NCI-H82 (cell line): ENCODE data around the gene UBE2D3.
A peak's percentile ranks its signal among the peaks of the same experiment; 100 is the strongest.
"Not testable (repeated sequence)": the region's sequence is repeated elsewhere in the genome, so short reads cannot be mapped to it uniquely, and the experiment has no call there.

Experiments used
- DNase-seq: peaks from one replicate; lab custom pipeline; 2025; lab: John Stamatoyannopoulos, UW

The UBE2D3 gene

DNA sequence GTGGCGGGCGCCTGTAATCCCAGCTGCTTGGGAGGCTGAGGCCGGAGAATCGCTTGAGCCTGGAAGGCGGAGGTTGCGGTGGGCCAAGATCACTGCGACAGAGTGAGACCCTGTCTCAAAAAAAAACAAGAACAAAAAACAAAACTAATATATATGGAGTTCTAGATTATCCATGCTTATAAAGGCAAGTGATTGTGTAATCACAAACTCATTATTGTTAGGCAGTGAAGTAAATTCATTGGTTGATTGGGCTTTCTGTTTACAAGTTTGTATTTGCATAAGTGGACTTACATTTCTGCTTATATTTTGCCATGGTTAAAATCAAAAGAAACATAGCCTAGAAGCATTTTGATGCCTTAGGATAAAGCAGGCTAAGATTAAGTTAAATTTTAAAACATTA is 2.5 kb upstream of the UBE2D3 start:
- DNase-seq: no peak

DNA sequence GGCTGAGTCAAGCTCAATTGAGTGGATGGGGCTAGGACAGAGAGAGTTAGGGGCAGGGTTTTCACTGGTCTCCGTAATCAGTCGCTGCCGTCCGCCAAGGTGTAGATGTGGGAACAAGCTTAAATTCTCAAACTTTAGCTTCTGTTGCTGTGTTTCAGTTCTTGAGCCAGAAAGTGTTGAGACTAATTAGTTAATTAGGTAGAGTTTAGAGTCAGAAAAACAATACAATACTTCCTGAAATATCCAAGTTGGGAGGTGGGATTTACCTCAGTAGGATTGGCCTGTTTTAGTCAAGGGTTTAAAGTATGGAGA is 1.1 kb upstream of the UBE2D3 start:
- DNase-seq: no peak

DNA sequence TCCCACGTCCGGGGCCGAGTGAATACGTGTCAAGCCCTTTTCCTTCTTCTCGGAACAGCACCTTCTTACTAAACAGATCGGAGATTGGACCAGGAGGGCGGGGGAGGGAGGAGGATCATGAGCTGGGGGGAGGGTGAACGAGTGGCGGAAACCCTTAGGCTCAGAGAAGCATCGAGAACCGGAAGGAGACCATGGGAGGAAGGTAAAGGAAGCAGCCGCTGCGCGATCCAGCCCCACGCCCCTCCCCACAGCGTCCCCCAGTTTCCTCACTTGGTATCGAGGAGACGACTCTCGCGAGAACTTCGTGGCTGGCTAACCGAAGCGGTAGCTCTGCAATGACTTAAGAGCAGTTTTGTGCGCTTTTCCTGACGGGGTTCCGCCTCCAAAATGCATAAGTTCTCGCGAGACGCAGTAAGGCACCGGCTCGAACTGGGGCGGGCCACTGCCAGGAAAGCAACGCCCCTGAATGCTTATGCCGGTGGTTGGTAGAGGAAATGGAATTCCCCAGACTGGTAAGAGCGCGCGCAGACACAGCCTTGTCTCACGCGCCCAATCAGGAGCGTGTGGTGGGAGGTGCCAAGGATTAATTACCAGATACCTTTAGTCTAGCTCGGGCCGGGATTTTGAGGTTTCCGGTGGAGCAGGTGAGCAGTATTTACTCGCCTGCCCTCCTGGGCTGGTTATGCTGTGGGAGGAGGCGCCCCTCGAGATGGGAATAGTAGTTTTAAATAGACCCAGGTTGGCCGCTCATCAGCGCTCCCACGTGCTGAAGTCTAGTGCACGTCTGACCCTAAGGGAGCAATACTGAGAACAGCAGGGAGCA is 534 bp upstream of the UBE2D3 start:
- peak; percentile 99 for DNase-seq

DNA sequence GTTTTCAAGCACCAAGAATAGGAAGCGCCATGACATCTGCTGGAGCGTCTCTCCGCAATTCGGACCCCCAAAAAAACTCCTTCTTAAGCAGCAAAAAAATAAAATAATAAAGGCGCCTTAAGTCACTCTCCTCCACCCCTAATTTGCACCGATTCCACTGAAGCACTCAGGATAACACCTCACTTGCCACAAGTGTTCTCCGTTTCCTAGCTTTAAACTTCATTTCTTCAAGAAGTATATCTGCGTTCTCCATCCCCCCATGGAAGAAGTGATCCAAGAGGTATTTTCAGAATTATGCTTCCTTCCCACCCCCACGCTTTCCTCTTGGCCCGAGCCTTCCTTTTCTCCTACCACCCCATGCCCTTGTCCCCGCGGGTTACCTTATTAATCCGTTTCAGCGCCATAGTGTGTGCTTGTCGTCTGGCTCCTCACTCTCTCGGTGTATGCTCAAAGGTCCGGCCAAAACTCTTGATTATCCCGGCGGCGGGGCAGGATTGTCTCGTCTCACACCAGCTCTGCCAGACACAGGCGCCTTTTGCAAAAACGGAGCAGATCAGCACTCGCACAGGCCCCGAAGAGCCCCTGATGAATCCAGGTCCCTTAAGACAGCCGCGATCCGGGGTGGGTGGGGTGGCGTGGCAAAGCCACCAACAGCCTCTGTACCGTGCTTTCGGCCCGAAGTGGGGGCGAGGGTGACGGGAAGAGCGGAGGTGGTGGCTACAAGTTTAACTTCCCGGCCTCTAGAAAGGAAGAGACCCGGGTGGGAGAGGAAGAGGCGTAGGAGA is 1.1 kb downstream of the UBE2D3 start:
- DNase-seq: peak; percentile 41

DNA sequence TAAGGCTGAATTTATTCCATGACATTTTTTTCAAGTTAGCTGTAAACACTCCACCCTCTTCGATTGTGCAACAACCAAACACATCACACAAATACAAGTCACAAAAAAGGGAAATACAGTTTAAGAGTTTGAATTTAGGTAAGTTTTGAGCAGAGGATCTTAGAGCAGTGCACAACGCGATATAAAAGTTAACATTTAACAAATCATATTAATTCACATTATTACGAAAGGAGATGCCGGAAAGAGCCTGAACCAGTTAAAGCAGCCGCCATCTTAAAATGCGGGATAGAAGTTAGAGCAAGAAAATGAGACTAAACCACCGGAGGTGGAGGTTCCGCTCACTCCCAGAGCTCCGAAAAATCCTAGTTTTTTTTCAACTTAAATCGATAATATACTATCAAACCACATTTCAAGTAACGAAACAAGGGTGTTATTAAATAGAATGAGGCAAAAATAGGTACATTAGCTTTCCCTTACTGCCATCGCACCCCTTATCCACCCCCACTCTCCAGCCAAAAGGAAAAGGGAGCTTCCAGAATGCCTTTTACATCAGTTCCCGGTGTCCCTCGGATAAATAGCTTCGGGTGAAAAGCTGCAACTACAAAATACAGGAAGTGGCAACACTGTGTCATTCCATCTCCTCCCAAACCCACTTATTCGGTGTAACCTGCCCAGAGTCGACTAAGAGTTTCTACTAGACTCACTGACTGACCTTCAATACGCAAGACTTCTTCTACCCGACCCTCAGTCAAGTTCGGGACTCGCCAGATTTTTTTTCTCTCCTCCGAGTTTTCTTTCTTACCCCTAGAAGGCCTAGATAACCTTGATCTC is 1.9 kb downstream of the UBE2D3 start:
- peak; percentile 35 for DNase-seq

DNA sequence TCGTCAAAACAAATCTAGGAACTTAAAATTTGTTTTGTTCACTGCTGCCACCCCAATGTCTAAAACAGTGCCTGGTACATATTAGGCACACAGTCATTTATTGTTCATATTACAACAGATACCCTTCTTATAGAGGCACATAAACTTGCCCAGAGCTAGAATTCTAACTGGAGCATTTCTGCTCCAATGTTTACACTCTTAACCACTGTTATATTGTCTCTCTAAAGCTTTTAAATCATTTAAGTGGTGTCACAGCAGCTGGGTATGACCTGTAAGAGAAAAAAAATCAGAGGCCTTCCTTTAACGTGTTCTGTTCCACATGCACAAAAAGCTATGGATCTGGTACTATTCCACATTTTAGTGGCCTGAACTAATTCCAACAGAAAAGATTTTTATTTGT is 3.0 kb downstream of the UBE2D3 start:
- no peak for DNase-seq

DNA sequence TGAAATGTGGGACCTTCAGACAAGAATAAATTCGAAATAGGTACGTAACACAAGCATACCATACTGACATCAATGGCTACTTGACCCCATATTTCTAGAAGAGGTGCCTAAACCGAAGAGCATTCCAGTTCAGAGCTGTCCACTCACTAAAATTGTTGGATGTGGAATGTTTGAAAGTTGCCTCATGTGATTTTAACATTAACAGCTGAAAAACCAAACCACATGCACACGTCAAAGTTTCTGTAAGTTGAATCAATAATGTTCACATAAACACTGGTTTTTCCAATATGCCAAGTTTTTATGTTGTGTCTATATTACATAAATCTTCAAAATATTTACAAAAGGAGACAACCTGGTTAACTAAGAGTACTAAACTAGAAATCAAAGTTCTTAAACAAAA is 3.5 kb downstream of the UBE2D3 start:
- no peak for DNase-seq

DNA sequence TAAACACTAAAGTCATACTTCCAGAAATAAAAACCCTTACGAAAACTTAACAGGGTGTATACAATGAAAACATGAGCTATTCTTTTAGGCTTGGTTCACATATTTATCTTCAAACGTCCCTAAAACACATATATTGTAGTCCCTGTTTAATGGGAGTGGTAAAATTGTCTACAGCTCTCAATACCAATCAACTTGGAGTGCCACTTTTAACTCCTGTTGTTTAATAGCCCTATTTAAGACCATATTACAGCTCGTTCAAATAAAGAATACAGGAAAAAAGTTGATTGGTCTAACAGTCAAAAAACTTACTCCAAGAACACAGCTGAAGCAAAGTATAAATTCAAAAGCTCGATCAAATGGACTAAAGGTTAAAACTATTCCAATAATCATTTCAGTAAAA is 3.9 kb downstream of the UBE2D3 start:
- DNase-seq: no peak

DNA sequence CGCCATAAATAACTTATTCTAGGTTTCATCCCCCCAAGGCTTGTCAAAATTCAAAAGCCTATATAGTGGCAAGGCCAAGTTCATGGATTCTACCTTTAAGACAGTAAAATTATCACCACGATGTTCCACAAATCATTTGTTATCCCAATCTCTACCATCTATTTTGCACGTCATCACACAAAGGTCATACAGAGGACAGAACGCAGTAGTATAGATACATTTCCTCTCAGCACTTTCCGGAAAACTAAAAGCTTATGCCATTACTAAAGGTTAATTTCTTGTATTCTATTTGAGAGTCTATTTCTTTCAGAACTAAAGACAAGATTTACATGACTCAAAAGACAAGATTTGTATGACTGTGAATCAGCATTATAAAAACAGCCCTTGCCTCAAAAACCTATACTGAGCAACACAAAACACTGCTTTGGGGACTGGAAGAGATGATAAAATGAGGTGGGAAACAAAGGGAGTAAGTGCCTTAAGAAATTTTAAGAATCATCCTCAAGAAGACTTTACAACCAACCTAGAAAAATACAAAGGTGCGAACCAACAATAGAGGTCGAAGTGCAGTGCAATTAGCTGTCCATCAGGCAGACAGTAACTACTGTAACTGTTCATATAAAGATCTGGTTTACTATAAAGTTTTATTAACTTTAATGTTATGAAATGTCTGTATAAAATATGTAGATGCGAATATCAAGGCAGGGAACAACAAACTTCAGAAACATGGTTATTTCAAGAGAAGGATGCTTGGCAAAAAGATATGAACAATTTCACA is 7.6 kb downstream of the UBE2D3 start:
- no peak for DNase-seq

DNA sequence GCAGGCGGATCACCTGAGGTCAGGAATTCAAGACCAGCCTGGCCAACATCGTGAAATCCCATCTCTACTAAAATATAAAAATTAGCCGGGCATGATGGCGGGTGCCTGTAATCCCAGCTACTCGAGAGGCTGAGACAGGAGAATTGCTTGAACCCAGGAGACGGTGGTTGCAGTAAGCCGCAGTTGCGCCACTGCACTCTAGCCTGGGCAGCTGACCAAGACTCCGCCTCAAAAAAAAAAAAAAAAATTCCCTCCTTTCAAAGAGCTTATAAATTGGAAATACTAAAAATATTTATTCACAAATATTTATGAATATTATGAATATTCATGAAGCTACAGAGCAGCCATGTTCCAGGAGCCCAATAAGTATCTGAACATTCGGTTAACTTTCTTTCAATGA is 8.3 kb downstream of the UBE2D3 start:
- not testable (repeated sequence) for DNase-seq

DNA sequence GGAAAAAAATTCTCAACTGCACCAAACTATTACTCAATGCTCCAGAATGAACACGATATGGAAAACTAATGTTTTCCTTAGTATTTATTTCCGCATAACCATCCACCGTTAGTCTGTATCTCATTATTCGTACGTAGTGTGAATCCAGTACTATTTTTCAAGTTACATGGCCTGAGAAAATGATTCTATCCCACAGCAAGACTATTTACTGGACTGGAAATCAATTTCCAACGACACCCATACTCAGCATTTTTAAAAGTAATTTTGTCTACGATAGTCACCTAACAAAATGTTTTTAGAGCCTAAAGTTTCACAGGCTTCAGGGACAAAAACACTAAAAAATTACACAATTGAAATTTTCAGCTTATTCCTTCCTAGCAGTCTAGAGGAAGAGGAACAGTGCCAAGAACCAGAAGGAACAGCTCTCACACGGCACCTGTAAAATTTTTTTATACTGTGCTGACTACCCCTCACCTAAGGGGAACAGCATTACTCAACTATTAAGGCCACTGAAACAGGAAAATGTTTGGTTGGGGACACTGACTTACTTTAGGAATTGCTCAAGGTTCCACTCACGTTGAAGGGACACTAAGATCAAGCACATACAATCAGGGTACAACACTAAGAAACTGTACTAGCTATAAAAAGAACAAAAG is 9.6 kb downstream of the UBE2D3 start:
- DNase-seq: no peak

DNA sequence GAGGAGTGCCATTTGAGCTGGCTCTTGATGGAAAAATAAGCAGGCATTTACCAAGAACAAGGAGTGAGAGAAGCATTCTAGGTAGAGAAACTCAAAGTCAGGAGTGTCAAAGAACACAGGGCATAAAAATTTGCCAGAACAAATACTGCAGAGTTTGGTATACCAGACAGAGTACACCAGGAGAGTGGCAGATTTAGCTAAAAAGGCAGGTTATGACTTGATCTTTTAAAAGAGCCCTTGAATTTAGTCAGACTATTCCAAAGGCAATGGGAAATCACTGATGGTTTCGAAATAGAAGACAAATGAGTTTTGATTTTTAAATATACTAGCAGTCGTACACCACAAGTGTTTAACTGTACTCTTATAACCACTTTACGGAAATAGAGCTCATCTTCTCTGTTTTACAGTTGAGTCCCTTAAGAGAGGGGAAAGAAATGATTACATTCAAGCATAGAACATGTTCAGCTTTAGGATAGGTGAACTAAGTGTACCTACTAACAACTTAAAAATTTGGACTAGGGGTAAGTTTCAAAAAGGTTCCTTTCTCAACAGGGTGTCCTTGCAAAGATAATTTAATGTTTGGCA is 10.2 kb downstream of the UBE2D3 start:
- DNase-seq: no peak

DNA sequence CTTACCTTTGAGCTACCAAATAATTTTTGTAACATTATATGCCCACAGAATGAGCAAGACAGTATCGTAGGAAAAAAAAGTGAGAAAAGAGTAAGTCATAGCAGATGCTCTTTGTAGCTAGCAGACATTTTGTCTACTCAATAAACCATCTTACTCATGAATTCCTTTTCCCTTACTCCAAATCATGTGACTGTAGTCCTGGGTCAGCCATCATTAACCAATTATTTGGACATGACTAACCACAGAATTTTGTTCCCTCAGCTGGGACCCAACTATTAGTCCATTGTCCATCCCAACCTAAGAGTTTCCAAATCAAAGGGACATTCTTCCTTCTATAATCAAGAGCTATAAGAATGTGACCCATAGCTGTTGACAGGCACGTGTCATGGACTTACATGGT is 11.4 kb downstream of the UBE2D3 start:
- DNase-seq: no peak

DNA sequence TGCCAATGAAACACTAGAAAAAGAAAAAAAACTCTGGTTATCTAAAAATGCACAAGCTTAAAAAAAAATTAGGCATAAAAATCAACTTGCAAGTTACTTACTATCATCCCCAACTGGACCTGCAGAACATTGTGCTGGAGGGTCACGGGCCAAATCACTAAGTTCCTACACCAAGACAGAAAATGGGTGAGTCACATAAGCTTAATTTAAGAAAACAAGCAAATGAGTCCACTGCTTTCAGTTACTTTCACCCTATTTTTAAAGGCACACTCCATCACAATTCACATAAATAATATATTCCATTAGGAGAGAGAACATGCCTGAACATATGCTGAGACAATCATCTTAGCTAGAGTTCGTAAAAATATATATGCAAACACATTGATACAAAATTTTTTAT is 17.7 kb downstream of the UBE2D3 start:
- DNase-seq: no peak

DNA sequence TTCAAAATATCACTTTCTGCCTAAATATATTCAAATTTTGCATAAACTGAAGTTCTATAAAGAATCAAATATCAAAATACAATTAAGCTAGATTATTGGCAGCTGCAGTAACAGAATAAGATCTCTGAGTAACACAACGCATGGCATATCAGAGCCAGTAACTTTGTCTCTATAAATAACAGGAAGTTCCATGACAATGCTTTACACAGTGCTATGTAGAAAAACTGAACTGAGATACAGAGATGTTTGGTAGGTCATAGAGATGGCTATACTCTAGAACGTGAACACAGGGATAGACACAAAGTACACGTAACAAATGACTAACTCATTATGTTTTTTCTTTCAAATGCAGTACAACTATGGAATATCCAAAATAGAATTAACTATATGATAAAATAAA is 18.2 kb downstream of the UBE2D3 start:
- DNase-seq: no peak

DNA sequence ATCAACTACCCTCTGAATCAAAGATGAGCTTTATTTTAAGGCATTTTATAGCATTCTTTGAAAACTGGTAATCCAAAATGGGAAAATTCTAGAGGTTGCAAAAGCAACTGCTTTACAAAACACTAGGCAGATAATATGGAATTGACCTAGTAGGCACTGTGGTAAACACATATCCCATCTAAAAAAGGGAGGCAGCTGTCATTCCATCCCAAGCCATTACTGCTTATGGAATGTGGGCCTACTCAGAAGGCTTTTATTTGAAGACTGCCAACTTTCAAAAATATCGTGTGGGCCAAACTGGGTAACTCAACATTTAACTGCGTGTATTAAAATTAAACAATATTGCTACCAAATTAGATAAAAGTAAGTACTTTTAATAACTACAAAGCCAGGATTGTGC is 19.3 kb downstream of the UBE2D3 start:
- no peak for DNase-seq

DNA sequence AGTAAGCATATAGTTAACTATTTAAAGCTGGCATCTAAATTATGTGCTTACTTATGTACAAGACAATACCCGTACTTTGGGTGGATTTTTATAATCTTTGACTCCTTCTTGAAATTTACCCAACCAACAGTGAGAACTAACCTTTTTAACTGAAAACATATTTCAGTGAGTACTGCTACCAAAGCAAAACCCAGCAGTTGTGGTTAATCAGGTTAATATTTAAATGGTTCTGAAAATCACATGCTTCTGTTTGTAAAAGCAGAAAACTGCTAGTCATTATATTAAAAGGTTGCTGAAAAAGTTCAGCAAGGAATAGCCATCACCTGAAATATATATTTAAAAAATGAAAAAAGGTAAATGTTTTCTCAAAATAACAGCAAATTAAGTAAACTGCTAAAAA is 20.0 kb downstream of the UBE2D3 start:
- no peak for DNase-seq

DNA sequence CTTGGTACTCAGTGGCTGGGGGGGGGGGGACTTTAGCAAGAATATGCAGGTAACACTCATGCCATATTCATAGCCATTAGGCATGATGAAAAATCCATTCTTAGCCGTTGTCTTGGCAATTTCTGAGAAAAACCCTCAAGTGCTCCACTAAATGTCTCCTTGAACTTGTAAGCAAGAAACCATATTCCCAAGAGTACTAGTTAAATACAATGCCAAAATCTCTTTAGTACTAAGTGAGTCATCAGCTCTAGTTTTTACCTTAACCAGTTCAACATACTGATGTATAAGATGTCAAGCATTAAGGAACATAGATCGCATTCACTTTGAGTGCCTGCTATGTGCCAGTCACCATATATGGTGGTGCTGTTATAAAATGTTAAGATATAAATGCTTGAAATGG is 27.5 kb downstream of the UBE2D3 start:
- no peak for DNase-seq

DNA sequence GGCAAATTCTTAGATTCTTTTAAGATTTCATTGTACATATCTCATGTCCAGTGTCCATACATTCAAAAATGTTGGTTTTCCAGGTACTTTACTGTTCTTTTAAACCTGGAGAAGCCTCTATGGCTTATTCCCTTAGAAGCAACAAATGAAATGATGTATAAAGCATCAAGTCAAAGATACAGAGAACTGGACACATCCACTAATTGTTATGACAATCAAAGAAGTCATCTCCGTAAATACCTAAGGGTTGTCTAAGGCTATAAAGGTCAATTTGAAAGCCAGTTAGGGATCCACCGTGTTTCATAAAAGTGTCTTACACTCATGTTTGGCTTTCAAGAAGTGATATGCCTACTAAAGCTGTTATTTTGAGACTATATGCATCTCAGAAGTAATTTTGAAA is 32.4 kb downstream of the UBE2D3 start:
- DNase-seq: no peak

DNA sequence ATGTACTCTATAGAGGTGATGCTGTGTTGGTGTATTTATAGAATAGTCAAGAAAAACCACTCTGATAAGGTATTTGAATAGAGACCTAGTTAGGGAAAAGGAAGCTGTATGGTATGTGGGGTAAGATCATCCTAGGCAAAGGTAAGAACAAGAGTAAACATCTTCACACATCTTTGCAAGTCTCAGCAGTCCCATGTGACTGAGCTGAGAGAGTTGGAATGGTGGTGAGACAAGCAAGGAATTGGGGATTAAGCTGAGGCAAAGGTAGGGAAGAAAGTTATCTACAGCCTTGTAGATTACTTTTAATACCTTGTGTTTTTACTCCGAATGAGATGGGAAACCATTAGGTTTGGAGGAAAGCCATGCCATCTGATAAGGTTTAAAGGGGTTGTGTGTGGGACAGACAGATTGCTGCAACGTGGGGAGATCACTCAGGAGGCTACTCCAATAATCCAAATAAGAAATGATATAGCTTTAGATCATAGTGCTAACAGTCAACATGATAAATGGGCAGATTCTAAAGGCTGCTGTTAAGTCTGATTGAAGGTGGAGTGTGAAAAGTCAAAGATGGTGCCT is 34.9 kb downstream of the UBE2D3 start:
- DNase-seq: no peak

DNA sequence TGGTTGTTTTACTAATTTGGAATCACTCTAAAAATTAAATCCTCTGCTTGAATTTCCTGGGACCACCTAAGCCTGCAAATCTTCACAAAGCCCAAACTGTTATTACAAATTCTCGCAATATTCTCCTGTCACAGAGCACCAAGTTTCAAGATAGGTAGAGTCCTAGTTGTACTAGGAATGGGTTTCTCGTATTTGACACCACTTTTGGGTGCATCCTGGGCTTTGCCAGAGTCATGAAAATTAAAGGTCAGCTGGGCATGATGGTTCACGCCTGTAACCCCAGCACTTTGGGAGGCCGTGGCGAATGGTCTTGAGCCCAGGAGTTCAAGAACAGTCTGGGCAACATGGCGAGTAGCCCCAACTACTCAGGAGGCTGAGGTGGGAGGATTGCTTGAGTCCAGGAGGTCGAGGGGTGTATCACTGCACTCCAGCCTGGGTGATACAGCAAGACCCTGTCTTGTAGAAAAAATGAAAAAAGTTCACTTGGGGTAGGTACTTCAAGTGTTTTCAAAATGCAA is 36.0 kb downstream of the UBE2D3 start:
- DNase-seq: no peak
